Measurements from ENCODE around the gene CLRN1.
A peak's percentile ranks its signal among the peaks of the same experiment; 100 is the strongest.

CLRN1 gene

GRCh38 chr3:150930839-150931238 lies 41.7 kb downstream of the CLRN1 start:
- DNase-seq (ENCODE audit: low spot score) (no peak), ATAC-seq (ENCODE audit: low read depth) (no peak)
- Histone ChIP-seq H3K36me3 (ENCODE audit: low read depth) (no peaks in the 10 kb centered on the region), H3K4me1 (ENCODE audit: insufficient read depth, poor library complexity, severe bottlenecking) (no peaks in the 10 kb centered on the region), H3K27ac (ENCODE audit: poor library complexity, severe bottlenecking) (no peak overlapping the region), H3K9me3 (ENCODE audit: severe bottlenecking) (no peaks in the 10 kb centered on the region), H3K27me3 (ENCODE audit: insufficient read depth, poor library complexity, severe bottlenecking) (peaks cover 7% of the 10 kb centered on the region), H3K4me3 (ENCODE audit: severe bottlenecking) (no peak overlapping the region)
- no peak for TF ChIP-seq CTCF (IDR thresholded peaks at IDR 0.05; ENCODE audit: poor library complexity, severe bottlenecking)

DNA sequence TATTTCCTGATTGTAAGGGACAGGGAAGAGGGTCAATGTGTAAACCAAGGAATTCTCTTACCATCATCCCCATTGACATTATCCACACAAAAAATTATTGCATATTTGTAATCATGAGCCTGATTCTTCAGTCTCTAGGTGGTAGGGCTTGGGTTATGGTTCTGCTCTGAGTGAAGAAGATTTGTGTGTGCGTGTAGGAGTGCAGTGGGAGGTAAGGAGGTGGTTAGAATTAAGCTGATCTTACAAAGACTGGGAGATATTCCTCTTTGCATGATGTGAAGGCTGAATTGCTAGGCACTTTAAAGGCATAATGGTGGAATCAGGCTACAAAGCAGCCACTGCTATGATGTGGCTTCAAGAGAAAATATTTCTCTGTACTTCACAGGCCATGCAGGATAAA lies 44.3 kb downstream of the CLRN1 start:
- no peak overlapping the region for H3K4me3 ChIP-seq (ENCODE audit: severe bottlenecking)
- H3K9me3 ChIP-seq (ENCODE audit: severe bottlenecking), result no peaks in the 10 kb centered on the region
- H3K4me1 ChIP-seq (ENCODE audit: insufficient read depth, poor library complexity, severe bottlenecking), result no peaks in the 10 kb centered on the region
- DNase-seq (ENCODE audit: low spot score) (no peak), ATAC-seq (ENCODE audit: low read depth) (no peak)
- no peak for TF ChIP-seq CTCF (IDR thresholded peaks at IDR 0.05; ENCODE audit: poor library complexity, severe bottlenecking)
- H3K36me3 ChIP-seq (ENCODE audit: low read depth), result no peaks in the 10 kb centered on the region
- no peak overlapping the region for H3K27ac ChIP-seq (ENCODE audit: poor library complexity, severe bottlenecking)
- H3K27me3 ChIP-seq (ENCODE audit: insufficient read depth, poor library complexity, severe bottlenecking), result peaks cover 7% of the 10 kb centered on the region

DNA sequence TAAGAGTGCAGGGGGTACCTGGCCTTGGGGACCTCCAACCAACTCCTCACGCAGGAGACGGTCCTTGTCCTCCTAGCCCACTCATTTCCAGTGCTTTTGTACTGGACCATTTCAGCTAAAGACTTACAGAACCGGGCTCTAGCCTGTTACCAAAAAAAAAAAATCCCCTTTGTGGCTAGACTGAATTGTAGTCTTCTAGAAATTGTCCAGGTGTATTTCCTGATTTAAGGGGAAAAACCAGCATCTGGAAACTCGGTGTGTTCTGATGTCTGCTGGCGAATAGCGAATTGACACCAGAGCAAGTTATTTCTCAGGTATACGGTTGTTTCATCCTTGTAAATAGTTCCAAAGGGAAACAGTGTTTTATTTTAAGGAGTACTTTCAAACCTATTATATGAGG lies 46.2 kb downstream of the CLRN1 start:
- Histone ChIP-seq H3K27ac (ENCODE audit: poor library complexity, severe bottlenecking) (no peak overlapping the region), H3K27me3 (ENCODE audit: insufficient read depth, poor library complexity, severe bottlenecking) (peaks cover 4% of the 10 kb centered on the region), H3K4me3 (ENCODE audit: severe bottlenecking) (no peak overlapping the region), H3K36me3 (ENCODE audit: low read depth) (no peaks in the 10 kb centered on the region), H3K4me1 (ENCODE audit: insufficient read depth, poor library complexity, severe bottlenecking) (no peaks in the 10 kb centered on the region), H3K9me3 (ENCODE audit: severe bottlenecking) (no peaks in the 10 kb centered on the region)
- no peak for TF ChIP-seq CTCF (IDR thresholded peaks at IDR 0.05; ENCODE audit: poor library complexity, severe bottlenecking)
- no peak for ATAC-seq (ENCODE audit: low read depth)
- DNase-seq (ENCODE audit: low spot score), result no peak

- Histone ChIP-seq H3K4me1 (ENCODE audit: insufficient read depth, poor library complexity, severe bottlenecking) (no peaks in the 10 kb centered on the region), H3K27ac (ENCODE audit: poor library complexity, severe bottlenecking) (no peak overlapping the region), H3K36me3 (ENCODE audit: low read depth) (no peaks in the 10 kb centered on the region), H3K27me3 (ENCODE audit: insufficient read depth, poor library complexity, severe bottlenecking) (peaks cover 2% of the 10 kb centered on the region), H3K9me3 (ENCODE audit: severe bottlenecking) (no peaks in the 10 kb centered on the region), H3K4me3 (ENCODE audit: severe bottlenecking) (no peak overlapping the region)
- DNase-seq (ENCODE audit: low spot score), result no peak
- TF ChIP-seq CTCF (IDR thresholded peaks at IDR 0.05; ENCODE audit: poor library complexity, severe bottlenecking), result peak; percentile 81
- ATAC-seq (ENCODE audit: low read depth), result peak; percentile 85
Measured at GRCh38 chr3:150925751-150926201, 46.8 kb downstream of the CLRN1 start.

DNA sequence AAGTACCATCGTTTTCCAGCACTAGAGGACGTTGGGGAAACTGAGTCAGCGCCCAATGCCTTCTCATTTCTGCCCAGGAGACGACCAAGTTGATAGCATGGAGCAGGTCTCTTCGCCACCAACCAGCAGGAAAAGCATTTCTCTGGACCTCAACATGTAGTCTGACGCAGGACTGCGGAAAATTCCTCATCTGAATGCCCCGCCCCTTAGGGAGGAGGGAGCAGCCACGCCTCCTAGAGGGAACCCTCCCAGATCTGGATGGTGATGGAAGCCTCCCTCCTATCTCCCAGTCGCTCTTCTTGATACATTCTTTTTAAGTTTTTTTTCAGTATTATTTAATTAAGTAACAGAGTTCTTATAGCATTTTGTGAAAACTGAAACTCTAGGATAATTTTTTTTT lies 49.9 kb downstream of the CLRN1 start:
- H3K4me3 ChIP-seq (ENCODE audit: severe bottlenecking), result no peak overlapping the region
- DNase-seq (ENCODE audit: low spot score), result no peak
- H3K36me3 ChIP-seq (ENCODE audit: low read depth), result no peaks in the 10 kb centered on the region
- ATAC-seq (ENCODE audit: low read depth), result peak; percentile 62
- no peaks in the 10 kb centered on the region for H3K4me1 ChIP-seq (ENCODE audit: insufficient read depth, poor library complexity, severe bottlenecking)
- TF ChIP-seq CTCF (IDR thresholded peaks at IDR 0.05; ENCODE audit: poor library complexity, severe bottlenecking), result no peak
- no peak overlapping the region for H3K27ac ChIP-seq (ENCODE audit: poor library complexity, severe bottlenecking)
- no peaks in the 10 kb centered on the region for H3K27me3 ChIP-seq (ENCODE audit: insufficient read depth, poor library complexity, severe bottlenecking)
- H3K9me3 ChIP-seq (ENCODE audit: severe bottlenecking), result no peaks in the 10 kb centered on the region

Data from RWPE2 (cell line).